C4-2B (cell line): Measurements from ENCODE around the gene CTNNA1.

Experiments
- CTCF ChIP-seq: fragments of 450-650 bp; conservative IDR thresholded peaks from 2 replicates; pipeline ENCODE4 v1.5.1; 2017; ENCODE audit warnings: mild to moderate bottlenecking
- ZFX ChIP-seq: fragments of 450-650 bp; IDR thresholded peaks from 2 replicates; pipeline ENCODE4 v1.6.1; 2017

- TF ChIP-seq CTCF (no peak), ZFX (no peak)
Measured at GRCh38 chr5:138872841-138873465, 119.7 kb downstream of the CTNNA1 start.
